ENCODE results near the gene ZFPM1.

The ZFPM1 gene

GRCh38 chr16:88531931-88532433 is 78.9 kb downstream of the ZFPM1 start:
- DNase-seq (ENCODE audit: low read depth), result no peak
- no peak overlapping the region for H3K4me3 ChIP-seq (ENCODE audit: low read depth, low read length)

- H3K4me3 ChIP-seq (ENCODE audit: low read depth, low read length), result peak overlapping the region; percentile 34
- DNase-seq (ENCODE audit: low read depth), result no peak
These were observed 79.6 kb downstream of the ZFPM1 start for GRCh38 chr16:88532434-88533241.

- DNase-seq (ENCODE audit: low read depth), result peak; percentile 22
- peak overlapping the region; percentile 35 for H3K4me3 ChIP-seq (ENCODE audit: low read depth, low read length)
These were observed 80.4 kb downstream of the ZFPM1 start for GRCh38 chr16:88533381-88533917.

- DNase-seq (ENCODE audit: low read depth), result no peak
- peak overlapping the region; percentile 50 for H3K4me3 ChIP-seq (ENCODE audit: low read depth, low read length)
These were observed 81.0 kb downstream of the ZFPM1 start for GRCh38 chr16:88533932-88534637.

- H3K4me3 ChIP-seq (ENCODE audit: low read depth, low read length), result peak overlapping the region; percentile 50
- DNase-seq (ENCODE audit: low read depth), result no peak
These were observed 81.6 kb downstream of the ZFPM1 start for GRCh38 chr16:88534638-88535190.

GRCh38 chr16:88535191-88535856 is 82.2 kb downstream of the ZFPM1 start:
- DNase-seq (ENCODE audit: low read depth), result no peak
- H3K4me3 ChIP-seq (ENCODE audit: low read depth, low read length), result peak overlapping the region; percentile 32

- DNase-seq (ENCODE audit: low read depth), result no peak
- H3K4me3 ChIP-seq (ENCODE audit: low read depth, low read length), result no peak overlapping the region
These were observed 82.8 kb downstream of the ZFPM1 start for GRCh38 chr16:88535857-88536222.

GRCh38 chr16:88536510-88536909 is 83.4 kb downstream of the ZFPM1 start:
- H3K4me3 ChIP-seq (ENCODE audit: low read depth, low read length), result no peak overlapping the region
- DNase-seq (ENCODE audit: low read depth), result no peak

- no peak for DNase-seq (ENCODE audit: low read depth)
- H3K4me3 ChIP-seq (ENCODE audit: low read depth, low read length), result no peak overlapping the region
These were observed 84.1 kb downstream of the ZFPM1 start for GRCh38 chr16:88536971-88537751.

- no peak for DNase-seq (ENCODE audit: low read depth)
- H3K4me3 ChIP-seq (ENCODE audit: low read depth, low read length), result no peak overlapping the region
These were observed 84.8 kb downstream of the ZFPM1 start for GRCh38 chr16:88537859-88538258.

GRCh38 chr16:88538366-88539060 is 85.4 kb downstream of the ZFPM1 start:
- no peak overlapping the region for H3K4me3 ChIP-seq (ENCODE audit: low read depth, low read length)
- DNase-seq (ENCODE audit: low read depth), result no peak

GRCh38 chr16:88539261-88539651 is 86.2 kb downstream of the ZFPM1 start:
- no peak overlapping the region for H3K4me3 ChIP-seq (ENCODE audit: low read depth, low read length)
- DNase-seq (ENCODE audit: low read depth), result no peak

GRCh38 chr16:88539652-88540345 is 86.7 kb downstream of the ZFPM1 start:
- no peak overlapping the region for H3K4me3 ChIP-seq (ENCODE audit: low read depth, low read length)
- DNase-seq (ENCODE audit: low read depth), result no peak

- H3K4me3 ChIP-seq (ENCODE audit: low read depth, low read length), result no peak overlapping the region
- no peak for DNase-seq (ENCODE audit: low read depth)
These were observed 87.4 kb downstream of the ZFPM1 start for GRCh38 chr16:88540346-88540977.

- DNase-seq (ENCODE audit: low read depth), result no peak
- no peak overlapping the region for H3K4me3 ChIP-seq (ENCODE audit: low read depth, low read length)
These were observed 88.9 kb downstream of the ZFPM1 start for GRCh38 chr16:88541831-88542616.

GRCh38 chr16:88543230-88543813 is 90.2 kb downstream of the ZFPM1 start:
- no peak overlapping the region for H3K4me3 ChIP-seq (ENCODE audit: low read depth, low read length)
- DNase-seq (ENCODE audit: low read depth), result no peak
